ENCODE measurements around the gene TEX29.

The TEX29 gene

GRCh38 chr13:111326981-111327642 lies 6.7 kb downstream of the TEX29 start:
- H2AFZ ChIP-seq (ENCODE audit: low read depth, low read length, severe bottlenecking): no peak overlapping the region
- H3K36me3 ChIP-seq (ENCODE audit: low read length): no peaks in the 10 kb centered on the region
- H3K9me2 ChIP-seq (replicated peaks; ENCODE audit: insufficient read depth, low read length): no peaks in the 10 kb centered on the region
- H3K9me3 ChIP-seq (ENCODE audit: insufficient read depth, low read length): no peaks in the 10 kb centered on the region
- H3K27ac ChIP-seq (ENCODE audit: low read depth, low read length): no peak overlapping the region
- H3K4me2 ChIP-seq (ENCODE audit: low read depth, low read length, poor library complexity, severe bottlenecking): no peak overlapping the region
- no peak overlapping the region for H3K9ac ChIP-seq (ENCODE audit: low read length)
- H3F3A ChIP-seq (ENCODE audit: insufficient read depth): no peaks in the 10 kb centered on the region
- no peak for TF ChIP-seq EZH2phosphoT487 (conservative IDR thresholded peaks at IDR 0.05; ENCODE audit: low read length)
- TF ChIP-seq, protein P1, sequence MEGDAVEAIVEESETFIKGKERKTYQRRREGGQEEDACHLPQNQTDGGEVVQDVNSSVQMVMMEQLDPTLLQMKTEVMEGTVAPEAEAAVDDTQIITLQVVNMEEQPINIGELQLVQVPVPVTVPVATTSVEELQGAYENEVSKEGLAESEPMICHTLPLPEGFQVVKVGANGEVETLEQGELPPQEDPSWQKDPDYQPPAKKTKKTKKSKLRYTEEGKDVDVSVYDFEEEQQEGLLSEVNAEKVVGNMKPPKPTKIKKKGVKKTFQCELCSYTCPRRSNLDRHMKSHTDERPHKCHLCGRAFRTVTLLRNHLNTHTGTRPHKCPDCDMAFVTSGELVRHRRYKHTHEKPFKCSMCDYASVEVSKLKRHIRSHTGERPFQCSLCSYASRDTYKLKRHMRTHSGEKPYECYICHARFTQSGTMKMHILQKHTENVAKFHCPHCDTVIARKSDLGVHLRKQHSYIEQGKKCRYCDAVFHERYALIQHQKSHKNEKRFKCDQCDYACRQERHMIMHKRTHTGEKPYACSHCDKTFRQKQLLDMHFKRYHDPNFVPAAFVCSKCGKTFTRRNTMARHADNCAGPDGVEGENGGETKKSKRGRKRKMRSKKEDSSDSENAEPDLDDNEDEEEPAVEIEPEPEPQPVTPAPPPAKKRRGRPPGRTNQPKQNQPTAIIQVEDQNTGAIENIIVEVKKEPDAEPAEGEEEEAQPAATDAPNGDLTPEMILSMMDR (IDR thresholded peaks at IDR 0.05; ENCODE audit: insufficient read depth, low read length, poor library complexity, severe bottlenecking): no peak
- H3K4me3 ChIP-seq (ENCODE audit: insufficient read depth, low read length, poor library complexity, severe bottlenecking): no peak overlapping the region
- H3K79me2 ChIP-seq (ENCODE audit: insufficient read depth, low read length): no peaks in the 10 kb centered on the region
- H3K27me3 ChIP-seq (ENCODE audit: low read length): no peaks in the 10 kb centered on the region
- H4K20me1 ChIP-seq (ENCODE audit: low read depth, low read length): no peaks in the 10 kb centered on the region

- no peak for TF ChIP-seq EZH2phosphoT487 (conservative IDR thresholded peaks at IDR 0.05; ENCODE audit: low read length)
- TF ChIP-seq, protein P1 (IDR thresholded peaks at IDR 0.05; ENCODE audit: insufficient read depth, low read length, poor library complexity, severe bottlenecking): no peak
- Histone ChIP-seq H3K4me3 (ENCODE audit: insufficient read depth, low read length, poor library complexity, severe bottlenecking) (no peak overlapping the region), H3K27ac (ENCODE audit: low read depth, low read length) (no peak overlapping the region), H3K79me2 (ENCODE audit: insufficient read depth, low read length) (no peaks in the 10 kb centered on the region), H3K36me3 (ENCODE audit: low read length) (no peaks in the 10 kb centered on the region), H3F3A (ENCODE audit: insufficient read depth) (no peaks in the 10 kb centered on the region), H3K9me2 (replicated peaks; ENCODE audit: insufficient read depth, low read length) (no peaks in the 10 kb centered on the region), H3K27me3 (ENCODE audit: low read length) (no peaks in the 10 kb centered on the region), H3K9ac (ENCODE audit: low read length) (no peak overlapping the region), H3K9me3 (ENCODE audit: insufficient read depth, low read length) (no peaks in the 10 kb centered on the region), H3K4me2 (ENCODE audit: low read depth, low read length, poor library complexity, severe bottlenecking) (no peak overlapping the region), H2AFZ (ENCODE audit: low read depth, low read length, severe bottlenecking) (no peak overlapping the region), H4K20me1 (ENCODE audit: low read depth, low read length) (no peaks in the 10 kb centered on the region)
These were observed 7.5 kb downstream of the TEX29 start for GRCh38 chr13:111327730-111328573.

GRCh38 chr13:111328574-111329410 lies 8.3 kb downstream of the TEX29 start:
- H3K79me2 ChIP-seq (ENCODE audit: insufficient read depth, low read length): no peaks in the 10 kb centered on the region
- H3K4me3 ChIP-seq (ENCODE audit: insufficient read depth, low read length, poor library complexity, severe bottlenecking): no peak overlapping the region
- H3K9me3 ChIP-seq (ENCODE audit: insufficient read depth, low read length): no peaks in the 10 kb centered on the region
- no peaks in the 10 kb centered on the region for H3F3A ChIP-seq (ENCODE audit: insufficient read depth)
- no peak overlapping the region for H3K4me2 ChIP-seq (ENCODE audit: low read depth, low read length, poor library complexity, severe bottlenecking)
- no peak overlapping the region for H3K9ac ChIP-seq (ENCODE audit: low read length)
- no peak overlapping the region for H2AFZ ChIP-seq (ENCODE audit: low read depth, low read length, severe bottlenecking)
- H3K27me3 ChIP-seq (ENCODE audit: low read length): no peaks in the 10 kb centered on the region
- H4K20me1 ChIP-seq (ENCODE audit: low read depth, low read length): no peaks in the 10 kb centered on the region
- TF ChIP-seq, protein P1 (IDR thresholded peaks at IDR 0.05; ENCODE audit: insufficient read depth, low read length, poor library complexity, severe bottlenecking): no peak
- H3K36me3 ChIP-seq (ENCODE audit: low read length): no peaks in the 10 kb centered on the region
- H3K9me2 ChIP-seq (replicated peaks; ENCODE audit: insufficient read depth, low read length): no peaks in the 10 kb centered on the region
- H3K27ac ChIP-seq (ENCODE audit: low read depth, low read length): no peak overlapping the region

Data from SU-DHL-6 (cell line).